ENCODE measurements around the gene NIPAL4. TPM values are rescaled to one million over a fixed set of nuclear protein-coding genes. Genes with fewer than 3 reads are reported as not detected.

The NIPAL4 gene
- total RNA-seq, 2 experiments from 2014 or later: not detected

DNA sequence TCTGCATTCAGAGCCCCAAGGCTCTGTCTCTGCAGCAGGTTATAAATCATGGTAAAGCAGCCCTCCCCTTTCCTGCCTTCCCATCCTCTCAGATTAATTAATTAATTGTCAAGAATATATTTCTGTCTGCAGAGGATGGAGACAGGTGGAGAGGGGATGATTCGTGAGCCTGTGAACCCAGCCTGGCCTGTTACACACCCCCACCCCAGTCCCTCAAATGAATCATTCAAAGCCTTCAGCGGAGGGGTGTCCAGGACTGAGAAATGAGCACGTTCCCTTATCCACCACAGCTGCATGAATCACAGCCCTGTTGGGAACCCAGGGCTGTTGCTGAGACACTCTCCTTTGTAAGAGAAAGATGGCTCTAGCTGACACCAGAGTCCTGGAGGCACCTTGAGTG lies 56.0 kb downstream of the NIPAL4 start:
- DNase-seq (ENCODE audit: low spot score): no peak
- H3K79me2 ChIP-seq (ENCODE audit: insufficient read depth, low read depth, low read length): no peaks in the 10 kb centered on the region
- POLR2A ChIA-PET: interaction anchor here (1.5 to 1.6 kb wide), 2 partner anchors 10 to 55 kb away, joined by 4 to 7 read pairs; no protein-coding TSS in a partner anchor
- no peak overlapping the region for H3K27ac ChIP-seq (ENCODE audit: low read depth, low read length, poor library complexity, severe bottlenecking)
- no peaks in the 10 kb centered on the region for H3K9me2 ChIP-seq (ENCODE audit: insufficient read depth, low read length)
- TF ChIP-seq, protein P1, sequence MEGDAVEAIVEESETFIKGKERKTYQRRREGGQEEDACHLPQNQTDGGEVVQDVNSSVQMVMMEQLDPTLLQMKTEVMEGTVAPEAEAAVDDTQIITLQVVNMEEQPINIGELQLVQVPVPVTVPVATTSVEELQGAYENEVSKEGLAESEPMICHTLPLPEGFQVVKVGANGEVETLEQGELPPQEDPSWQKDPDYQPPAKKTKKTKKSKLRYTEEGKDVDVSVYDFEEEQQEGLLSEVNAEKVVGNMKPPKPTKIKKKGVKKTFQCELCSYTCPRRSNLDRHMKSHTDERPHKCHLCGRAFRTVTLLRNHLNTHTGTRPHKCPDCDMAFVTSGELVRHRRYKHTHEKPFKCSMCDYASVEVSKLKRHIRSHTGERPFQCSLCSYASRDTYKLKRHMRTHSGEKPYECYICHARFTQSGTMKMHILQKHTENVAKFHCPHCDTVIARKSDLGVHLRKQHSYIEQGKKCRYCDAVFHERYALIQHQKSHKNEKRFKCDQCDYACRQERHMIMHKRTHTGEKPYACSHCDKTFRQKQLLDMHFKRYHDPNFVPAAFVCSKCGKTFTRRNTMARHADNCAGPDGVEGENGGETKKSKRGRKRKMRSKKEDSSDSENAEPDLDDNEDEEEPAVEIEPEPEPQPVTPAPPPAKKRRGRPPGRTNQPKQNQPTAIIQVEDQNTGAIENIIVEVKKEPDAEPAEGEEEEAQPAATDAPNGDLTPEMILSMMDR (conservative IDR thresholded peaks at IDR 0.05; ENCODE audit: low read length): no peak
- no peak for TF ChIP-seq EZH2phosphoT487 (IDR thresholded peaks at IDR 0.05; ENCODE audit: borderline replicate concordance, low read depth, low read length)
- H3K36me3 ChIP-seq (ENCODE audit: insufficient read depth, low read length): peaks cover 54% of the 10 kb centered on the region
- intact Hi-C loops (cut with micrococcal nuclease; ENCODE audit: unreplicated experiment): no loop called here
- no peaks in the 10 kb centered on the region for H3K9me3 ChIP-seq (ENCODE audit: low read length)
- no peak overlapping the region for H2AFZ ChIP-seq (ENCODE audit: low read length)
- H3K4me3 ChIP-seq (ENCODE audit: low read depth, low read length, poor library complexity, severe bottlenecking): no peak overlapping the region
- no peaks in the 10 kb centered on the region for H4K20me1 ChIP-seq (ENCODE audit: insufficient read depth, low read length)
- no peak overlapping the region for H3K4me2 ChIP-seq (ENCODE audit: low read length)
- BruUV-seq (replicated peaks): no TSS peak
- H3K4me1 ChIP-seq (ENCODE audit: insufficient read depth, low read length, poor library complexity, severe bottlenecking): no peaks in the 10 kb centered on the region
- CTCF ChIA-PET (ENCODE audit: unreplicated experiment): no interaction called here

DNA sequence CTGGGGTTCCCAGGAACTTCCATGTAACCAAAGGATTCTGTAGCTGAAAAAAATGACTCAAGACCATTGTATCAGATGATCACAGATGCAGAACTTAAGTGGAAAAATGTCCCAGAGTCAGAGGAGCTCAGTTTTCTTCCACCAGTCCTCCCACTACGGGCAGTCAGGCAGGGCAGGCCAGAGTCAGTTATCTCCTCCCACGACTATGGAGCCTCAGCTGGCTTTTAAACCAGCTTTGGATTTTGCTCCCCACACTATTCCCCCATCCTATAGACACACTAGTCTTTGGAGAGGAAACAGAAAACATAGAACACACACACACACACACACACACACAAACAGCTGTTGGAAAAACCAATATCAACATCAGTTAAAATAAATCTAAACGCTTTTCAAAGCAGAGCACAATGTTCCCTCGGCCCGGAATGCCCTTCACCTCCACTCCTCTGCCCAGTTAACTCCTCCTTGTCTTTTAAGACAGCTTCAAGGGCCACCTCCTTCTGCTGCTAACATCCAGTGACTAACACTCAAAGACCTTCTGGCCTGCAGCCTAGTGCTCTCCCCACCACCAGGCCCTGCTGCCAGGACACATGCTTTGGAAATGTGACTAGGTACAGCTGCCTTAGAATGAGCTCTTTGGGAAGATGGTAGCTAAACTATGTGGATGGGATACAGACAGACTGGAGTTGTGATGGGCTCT lies 56.8 kb downstream of the NIPAL4 start:
- no peaks in the 10 kb centered on the region for H4K20me1 ChIP-seq (ENCODE audit: insufficient read depth, low read length)
- ChIA-PET POLR2A (interaction anchor here (0.6 to 1.6 kb wide), 6 partner anchors 9 to 436 kb away, joined by 3 to 7 read pairs (median 4); no protein-coding TSS in a partner anchor), CTCF (ENCODE audit: unreplicated experiment) (no interaction called here)
- no peak overlapping the region for H3K27ac ChIP-seq (ENCODE audit: low read depth, low read length, poor library complexity, severe bottlenecking)
- TF ChIP-seq, protein P1 (conservative IDR thresholded peaks at IDR 0.05; ENCODE audit: low read length): no peak
- no peak for TF ChIP-seq EZH2phosphoT487 (IDR thresholded peaks at IDR 0.05; ENCODE audit: borderline replicate concordance, low read depth, low read length)
- no peaks in the 10 kb centered on the region for H3K9me3 ChIP-seq (ENCODE audit: low read length)
- H3K4me3 ChIP-seq (ENCODE audit: low read depth, low read length, poor library complexity, severe bottlenecking): no peak overlapping the region
- no peak overlapping the region for H2AFZ ChIP-seq (ENCODE audit: low read length)
- no peaks in the 10 kb centered on the region for H3K79me2 ChIP-seq (ENCODE audit: insufficient read depth, low read depth, low read length)
- no peaks in the 10 kb centered on the region for H3K9me2 ChIP-seq (ENCODE audit: insufficient read depth, low read length)
- no peaks in the 10 kb centered on the region for H3K4me1 ChIP-seq (ENCODE audit: insufficient read depth, low read length, poor library complexity, severe bottlenecking)
- intact Hi-C loops (cut with micrococcal nuclease; ENCODE audit: unreplicated experiment): no loop called here
- no peak overlapping the region for H3K4me2 ChIP-seq (ENCODE audit: low read length)
- peaks cover 47% of the 10 kb centered on the region for H3K36me3 ChIP-seq (ENCODE audit: insufficient read depth, low read length)
- no peak for DNase-seq (ENCODE audit: low spot score)
- no TSS peak for BruUV-seq (replicated peaks)

DNA sequence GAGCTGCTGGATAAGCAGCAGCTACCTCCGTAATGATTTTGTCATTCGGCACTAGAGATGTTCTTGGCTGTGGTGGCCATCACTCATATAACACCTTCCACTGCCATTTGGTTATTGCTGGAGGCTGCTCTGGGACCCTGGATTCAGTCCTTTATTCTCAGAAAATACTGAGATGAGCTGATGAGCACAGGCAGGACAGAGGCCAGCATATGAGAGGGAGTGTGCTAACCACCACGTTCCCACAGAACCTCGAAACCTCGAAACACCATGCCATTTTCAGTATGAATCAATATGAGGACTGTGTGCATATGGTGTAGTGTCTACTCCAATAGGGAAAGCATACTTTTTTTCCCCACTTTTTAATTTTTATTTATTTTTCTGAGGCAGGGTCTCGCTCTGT lies 59.0 kb downstream of the NIPAL4 start:
- no peak for TF ChIP-seq EZH2phosphoT487 (IDR thresholded peaks at IDR 0.05; ENCODE audit: borderline replicate concordance, low read depth, low read length)
- TF ChIP-seq, protein P1 (conservative IDR thresholded peaks at IDR 0.05; ENCODE audit: low read length): no peak
- Histone ChIP-seq H3K9me2 (ENCODE audit: insufficient read depth, low read length) (no peaks in the 10 kb centered on the region), H3K4me2 (ENCODE audit: low read length) (no peak overlapping the region), H3K79me2 (ENCODE audit: insufficient read depth, low read depth, low read length) (no peaks in the 10 kb centered on the region), H3K27ac (ENCODE audit: low read depth, low read length, poor library complexity, severe bottlenecking) (no peak overlapping the region), H3K4me3 (ENCODE audit: low read depth, low read length, poor library complexity, severe bottlenecking) (no peak overlapping the region), H2AFZ (ENCODE audit: low read length) (no peak overlapping the region), H3K9me3 (ENCODE audit: low read length) (no peaks in the 10 kb centered on the region), H3K36me3 (ENCODE audit: insufficient read depth, low read length) (peaks cover 29% of the 10 kb centered on the region; the same call in 1 of the 2 replicates), H4K20me1 (ENCODE audit: insufficient read depth, low read length) (no peaks in the 10 kb centered on the region), H3K4me1 (ENCODE audit: insufficient read depth, low read length, poor library complexity, severe bottlenecking) (no peaks in the 10 kb centered on the region)
- POLR2A ChIA-PET: interaction anchor here (0.7 to 1.2 kb wide), 3 partner anchors 14 to 50 kb away, joined by 3 to 5 read pairs (median 4); no protein-coding TSS in a partner anchor
- CTCF ChIA-PET (ENCODE audit: unreplicated experiment): no interaction called here
- intact Hi-C loops (cut with micrococcal nuclease; ENCODE audit: unreplicated experiment): no loop called here
- no peak for DNase-seq (ENCODE audit: low spot score)
- no TSS peak for BruUV-seq (replicated peaks)

Data from OCI-LY7 (cell line).